ENCODE data around the gene RAC3. TPM values are rescaled to one million over a fixed set of nuclear protein-coding genes. Genes with fewer than 3 reads are reported as not detected.

RAC3 gene
- total RNA-seq, 2 donors from 2014 or later = 41.8 to 93.9 TPM

DNA sequence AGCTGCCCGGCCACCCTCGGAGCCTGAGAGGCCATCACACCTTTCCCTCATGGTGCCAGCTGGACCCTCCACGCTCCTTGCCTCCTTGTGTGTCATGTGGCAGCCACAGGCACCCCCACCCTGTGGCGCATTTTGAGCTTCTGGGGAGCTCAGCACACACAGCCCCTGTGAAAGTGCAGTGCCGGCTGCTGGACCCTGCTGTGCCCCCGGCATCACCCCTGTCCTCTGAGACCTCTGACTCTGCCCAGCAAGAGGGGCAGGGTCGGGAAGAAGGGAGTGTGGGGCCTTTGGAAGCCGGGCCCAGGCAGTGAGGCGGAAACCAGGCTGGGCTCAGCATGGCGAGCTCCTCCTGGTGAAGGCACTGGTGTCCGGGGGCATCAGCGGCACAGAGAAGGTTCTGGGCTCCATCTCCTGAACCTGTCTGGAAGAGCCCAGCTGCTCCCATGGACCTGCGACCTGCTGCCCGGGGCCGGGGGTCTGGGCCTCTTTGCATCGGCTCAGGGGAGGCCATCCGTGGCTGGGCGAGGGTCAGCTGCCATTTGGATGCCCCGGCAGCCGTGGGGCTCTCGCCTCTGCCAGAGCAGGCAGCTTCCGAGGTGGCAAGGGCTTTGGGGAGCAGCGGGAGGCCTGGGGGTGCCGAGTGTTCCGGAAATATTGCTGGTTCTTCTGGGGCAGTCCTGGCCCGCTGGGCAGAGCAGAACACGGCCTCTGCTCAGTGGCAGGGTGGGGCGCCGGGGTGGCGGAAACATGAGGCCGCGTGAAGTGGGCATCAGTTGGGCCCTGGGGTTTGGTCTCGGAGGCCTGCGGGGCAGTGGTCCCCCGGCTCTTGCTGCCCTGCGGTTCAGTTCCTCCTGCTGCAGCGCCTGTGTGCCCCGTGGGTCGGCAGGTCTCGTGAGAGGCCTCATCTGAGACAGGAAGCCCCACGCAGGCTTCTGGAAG is 26.7 kb upstream of the RAC3 start:
- DNase-seq (ENCODE audit: low spot score) = no peak
- Histone ChIP-seq H3K27me3 (replicated peaks; ENCODE audit: insufficient read depth) (no peaks in the 10 kb centered on the region), H3K27ac (no peak overlapping the region), H3K4me3 (no peak overlapping the region), H3K9me3 (no peaks in the 10 kb centered on the region), H3K36me3 (no peaks in the 10 kb centered on the region), H3K4me1 (replicated peaks) (no peaks in the 10 kb centered on the region)
- TF ChIP-seq POLR2A (IDR thresholded peaks at IDR 0.05) (no peak), CTCF (IDR thresholded peaks at IDR 0.05) (no peak), POLR2AphosphoS5 (IDR thresholded peaks at IDR 0.05) (no peak)
- intact Hi-C loops (cut with DNase I) = no loop called here
- WGBS = 91% methylated on average over 27 of the region's 41 CpGs

DNA sequence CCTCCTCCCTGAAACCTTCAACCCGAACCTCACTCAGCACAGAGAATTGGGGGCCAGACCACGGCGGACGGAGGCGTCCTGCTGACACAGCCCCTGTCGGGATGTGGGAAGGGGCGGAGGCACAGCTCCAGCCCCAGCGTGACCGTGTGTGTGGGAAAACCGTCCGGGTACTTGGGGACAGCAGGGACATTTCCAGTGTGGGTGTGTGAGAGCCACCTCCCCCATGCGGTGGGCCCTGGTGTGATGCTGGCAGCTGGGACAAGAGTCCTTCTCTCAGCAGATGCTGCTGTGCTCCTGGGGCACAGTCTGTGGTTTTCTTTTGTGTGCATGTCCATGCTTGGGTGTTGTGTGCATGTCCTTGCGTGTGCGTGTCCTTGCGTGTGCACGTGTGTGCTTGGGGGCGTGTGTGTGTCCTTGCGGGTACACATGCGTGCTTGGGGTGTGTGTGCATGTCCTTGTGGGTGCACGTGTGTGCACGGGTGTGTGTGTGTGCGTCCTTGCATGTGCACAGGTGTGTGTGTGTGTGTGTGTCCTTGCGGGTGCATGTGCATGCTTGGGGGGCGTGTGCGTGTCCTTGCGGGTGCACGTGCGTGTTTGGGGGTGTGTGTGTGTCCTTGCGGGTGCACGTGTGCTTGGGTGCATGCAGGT is 25.7 kb upstream of the RAC3 start:
- Histone ChIP-seq H3K27me3 (replicated peaks; ENCODE audit: insufficient read depth) (no peaks in the 10 kb centered on the region), H3K4me1 (replicated peaks) (no peaks in the 10 kb centered on the region), H3K36me3 (no peaks in the 10 kb centered on the region), H3K9me3 (no peaks in the 10 kb centered on the region), H3K27ac (no peak overlapping the region), H3K4me3 (no peak overlapping the region)
- TF ChIP-seq POLR2A (IDR thresholded peaks at IDR 0.05) (no peak), CTCF (IDR thresholded peaks at IDR 0.05) (no peak), POLR2AphosphoS5 (IDR thresholded peaks at IDR 0.05) (no peak)
- WGBS = 86% methylated on average over 30 of the region's 30 CpGs
- DNase-seq (ENCODE audit: low spot score) = no peak
- intact Hi-C loops (cut with DNase I) = no loop called here

DNA sequence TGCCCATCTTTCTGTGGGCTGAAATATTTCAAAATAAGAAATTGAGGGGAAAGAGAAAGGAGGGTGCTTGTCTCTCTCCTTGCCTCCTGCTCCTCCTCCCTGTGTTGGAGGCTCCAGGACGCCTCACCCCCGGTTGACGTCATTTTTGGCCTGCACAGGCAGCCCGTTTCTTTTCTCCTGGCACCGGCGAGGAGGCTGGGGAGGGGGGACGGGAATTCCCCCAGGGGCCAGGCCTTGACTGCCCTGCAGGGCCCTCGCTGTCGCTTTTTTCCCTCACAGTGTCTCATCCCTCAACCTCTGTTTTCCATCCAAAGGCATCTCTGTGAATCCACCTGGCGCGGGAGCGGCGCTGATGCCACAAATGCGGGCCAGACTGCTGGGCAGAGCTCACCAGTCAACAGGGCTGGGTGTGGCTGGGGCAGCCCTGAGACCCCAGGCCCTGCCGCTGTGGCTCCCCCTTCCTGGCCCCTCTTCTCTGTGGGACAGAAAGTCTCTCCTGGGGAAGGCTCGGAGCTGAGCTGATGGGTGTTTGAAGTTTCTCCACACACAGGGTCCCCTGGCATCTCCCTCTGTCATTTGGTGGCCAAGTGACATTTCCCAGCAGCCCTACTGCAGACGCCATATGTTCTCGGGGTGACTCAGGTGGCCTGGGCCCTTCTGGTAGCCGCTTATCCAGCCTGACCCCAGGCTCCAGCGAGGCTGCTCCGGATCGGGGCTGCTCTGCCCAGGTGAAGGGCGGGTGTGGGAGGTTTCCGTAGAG is 24.8 kb upstream of the RAC3 start:
- no peak for DNase-seq (ENCODE audit: low spot score)
- Histone ChIP-seq H3K27ac (no peak overlapping the region), H3K4me3 (no peak overlapping the region), H3K27me3 (replicated peaks; ENCODE audit: insufficient read depth) (no peaks in the 10 kb centered on the region), H3K4me1 (replicated peaks) (no peaks in the 10 kb centered on the region), H3K36me3 (no peaks in the 10 kb centered on the region), H3K9me3 (no peaks in the 10 kb centered on the region)
- intact Hi-C loops (cut with DNase I) = no loop called here
- WGBS = 51% methylated on average over 24 of the region's 24 CpGs
- no peak for TF ChIP-seq CTCF (IDR thresholded peaks at IDR 0.05)
- TF ChIP-seq POLR2AphosphoS5 (IDR thresholded peaks at IDR 0.05) = no peak
- TF ChIP-seq POLR2A (IDR thresholded peaks at IDR 0.05) = no peak

- no peaks in the 10 kb centered on the region for H3K4me1 ChIP-seq (replicated peaks)
- no peaks in the 10 kb centered on the region for H3K36me3 ChIP-seq
- no peaks in the 10 kb centered on the region for H3K27me3 ChIP-seq (replicated peaks; ENCODE audit: insufficient read depth)
- no peaks in the 10 kb centered on the region for H3K9me3 ChIP-seq
- WGBS = 83% methylated on average over 5 of the region's 6 CpGs
- TF ChIP-seq POLR2A (IDR thresholded peaks at IDR 0.05) (no peak), CTCF (IDR thresholded peaks at IDR 0.05) (no peak), POLR2AphosphoS5 (IDR thresholded peaks at IDR 0.05) (no peak)
- H3K27ac ChIP-seq = no peak overlapping the region
- no peak for DNase-seq (ENCODE audit: low spot score)
- intact Hi-C loops (cut with DNase I) = no loop called here
- H3K4me3 ChIP-seq = no peak overlapping the region
Measured at GRCh38 chr17:82007228-82007494, 24.3 kb upstream of the RAC3 start.
